ENCODE measurements around the gene POGZ. TPM values are rescaled to one million over a fixed set of nuclear protein-coding genes. Genes with fewer than 3 reads are reported as not detected.
A peak's percentile ranks its signal among the peaks of the same experiment; 100 is the strongest.
"Not testable (repeated sequence)": the region's sequence is repeated elsewhere in the genome, so short reads cannot be mapped to it uniquely, and the experiment has no call there.

The POGZ gene
- total RNA-seq, 4 donors from 2014 or later, result 35.0 to 63.3 (median 49.1) TPM

DNA sequence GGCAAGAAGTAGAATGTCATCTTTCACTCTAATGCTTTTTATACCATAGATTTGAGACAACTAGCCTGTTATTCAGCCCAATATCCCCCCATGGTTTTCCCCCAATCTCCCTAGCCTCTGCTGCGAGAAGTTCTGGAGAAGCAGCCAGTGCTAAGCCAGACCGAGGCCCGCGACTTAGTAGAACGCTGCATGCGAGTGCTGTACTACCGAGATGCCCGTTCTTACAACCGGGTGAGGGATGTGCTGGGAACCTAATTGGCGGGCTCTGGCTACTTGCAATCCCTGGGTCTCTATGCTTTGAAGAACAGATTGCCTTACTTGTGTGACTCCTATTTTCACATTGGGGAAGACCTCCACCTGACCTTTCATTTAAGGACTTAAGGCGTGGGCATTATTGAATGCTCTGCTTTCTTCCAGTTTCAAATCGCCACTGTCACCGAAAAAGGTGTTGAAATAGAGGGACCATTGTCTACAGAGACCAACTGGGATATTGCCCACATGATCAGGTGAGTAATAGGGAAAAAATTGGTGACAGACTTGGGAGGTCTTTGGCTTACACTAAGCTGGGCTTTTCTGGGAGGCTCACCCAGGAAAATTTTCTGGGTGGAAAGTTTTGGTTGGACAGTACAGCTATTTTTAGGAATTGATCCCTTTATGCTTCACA, 58.0 kb downstream of the POGZ start:
- Histone ChIP-seq H3K36me3 (peaks cover 37 to 61% (median 58%) of the 10 kb centered on the region in 4 donors), H3K4me3 (no peak overlapping the region), H3K9me3 (no peaks in the 10 kb centered on the region), H3K27ac (replicated peaks in 1 of 4) (peak overlapping the region in 3 of 4 donors; percentile 88 to 93 (median 90)), H3K27me3 (no peaks in the 10 kb centered on the region), H3K4me1 (peaks cover 16 to 21% (median 17%) of the 10 kb centered on the region in 4 donors)
- no peak for DNase-seq (ENCODE audit: extremely low spot score)
- 90% methylated on average over 13 of the region's 13 CpGs for WGBS
- intact Hi-C loops (cut with DNase I), result no loop called here
- TF ChIP-seq CTCF (IDR thresholded peaks at IDR 0.05) (no peak), POLR2A (IDR thresholded peaks at IDR 0.05; ENCODE audit: low read depth) (no peak), POLR2AphosphoS5 (IDR thresholded peaks at IDR 0.05) (no peak), EP300 (IDR thresholded peaks at IDR 0.05) (no peak)

DNA sequence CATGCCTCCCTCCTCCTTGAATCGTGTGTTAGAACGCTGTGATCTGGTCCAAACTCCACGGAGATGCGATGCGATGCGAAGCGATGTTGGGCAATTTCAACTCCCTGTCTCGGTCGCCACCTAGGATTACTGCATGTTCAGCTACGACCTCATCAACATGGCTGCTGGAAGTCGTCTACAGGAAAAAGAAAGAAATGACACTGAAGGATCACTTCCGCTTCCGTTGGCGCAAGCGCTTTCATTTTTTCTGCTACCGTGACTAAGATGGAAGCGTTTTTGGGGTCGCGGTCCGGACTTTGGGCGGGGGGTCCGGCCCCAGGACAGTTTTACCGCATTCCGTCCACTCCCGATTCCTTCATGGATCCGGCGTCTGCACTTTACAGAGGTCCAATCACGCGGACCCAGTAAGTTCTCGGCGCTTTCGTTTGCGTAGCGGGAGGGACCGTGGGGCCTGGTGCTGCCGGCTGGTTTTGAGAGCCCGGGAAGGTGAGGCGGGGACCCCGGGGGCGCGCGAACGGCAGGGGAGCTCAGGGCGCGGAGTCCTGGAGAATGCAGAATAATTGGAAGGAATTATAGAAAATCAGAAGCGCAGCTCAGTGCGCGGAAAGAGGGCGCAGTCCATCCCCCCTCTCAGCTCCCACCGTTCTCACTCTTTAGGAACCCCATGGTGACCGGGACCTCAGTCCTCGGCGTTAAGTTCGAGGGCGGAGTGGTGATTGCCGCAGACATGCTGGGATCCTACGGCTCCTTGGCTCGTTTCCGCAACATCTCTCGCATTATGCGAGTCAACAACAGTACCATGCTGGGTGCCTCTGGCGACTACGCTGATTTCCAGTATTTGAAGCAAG, 59.7 kb downstream of the POGZ start, which contains the start of gene PSMB4:
PSMB4 (plus strand) TSS at position 250 of the 848 bp plus-strand sequence; CDS start at position 265, 15 bp downstream.
- Histone ChIP-seq H3K27ac (replicated peaks in 1 of 4) (peak within 1 kb of the TSS; percentile 88 to 93 (median 92)), H3K4me3 (peak within 1 kb of the TSS; percentile 69 to 93 (median 90)), H3K36me3 (peaks cover 20 to 44% (median 41%) of the 10 kb centered on the region in 4 donors), H3K4me1 (peaks cover 16 to 21% (median 17%) of the 10 kb centered on the region in 4 donors), H3K27me3 (no peaks in the 10 kb centered on the region), H3K9me3 (no peaks in the 10 kb centered on the region)
- DNase-seq (ENCODE audit: extremely low spot score), result peak; percentile 96
- 0% methylated on average over 24 of the region's 63 CpGs for WGBS
- TF ChIP-seq POLR2A (IDR thresholded peaks at IDR 0.05; ENCODE audit: low read depth) (peak; percentile 38), CTCF (IDR thresholded peaks at IDR 0.05) (peak; percentile 26 to 57 (median 30)), POLR2AphosphoS5 (IDR thresholded peaks at IDR 0.05) (peak; percentile 95 to 96), EP300 (IDR thresholded peaks at IDR 0.05) (no peak)
- intact Hi-C loops (cut with DNase I), result loop anchor here (2.0 kb wide), 1 partner anchor 53 kb away; the partner anchor contains the start of gene RFX5

DNA sequence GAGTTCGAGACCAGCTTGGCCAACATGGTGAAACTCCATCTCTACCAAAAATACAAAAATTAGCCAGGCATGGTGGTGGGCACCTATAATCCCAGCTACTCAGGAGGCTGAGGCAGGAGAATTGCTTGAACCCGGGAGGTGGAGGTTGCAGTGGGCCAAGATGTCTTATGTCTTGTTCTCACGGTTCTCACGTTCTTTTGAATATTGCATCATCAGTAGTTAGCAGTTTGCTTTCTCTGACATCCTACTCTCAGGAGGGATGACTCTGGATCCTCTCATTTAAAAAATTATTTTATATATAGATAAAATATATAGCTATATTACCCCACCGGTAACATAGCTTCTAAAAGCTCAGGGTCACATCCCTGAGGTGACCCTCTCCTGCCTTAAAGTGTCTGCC, 63.0 kb downstream of the POGZ start:
- WGBS, result 81% methylated on average over 5 of the region's 5 CpGs
- Histone ChIP-seq H3K36me3 (peaks cover 1 to 11% (median 10%) of the 10 kb centered on the region in 4 donors), H3K4me1 (peaks cover 13 to 19% (median 17%) of the 10 kb centered on the region in 4 donors)
- H3K9me3 ChIP-seq; H3K27ac ChIP-seq (replicated peaks in 1 of 4); DNase-seq (ENCODE audit: extremely low spot score); intact Hi-C loops (cut with DNase I); H3K4me3 ChIP-seq; H3K27me3 ChIP-seq: not testable (repeated sequence)

- no peak overlapping the region for H3K4me3 ChIP-seq
- H3K36me3 ChIP-seq, result no peaks in the 10 kb centered on the region
- TF ChIP-seq EP300 (IDR thresholded peaks at IDR 0.05) (no peak), POLR2A (IDR thresholded peaks at IDR 0.05; ENCODE audit: low read depth) (no peak)
- H3K9me3 ChIP-seq, result no peaks in the 10 kb centered on the region
- DNase-seq (ENCODE audit: extremely low spot score), result no peak
- H3K4me1 ChIP-seq, result peaks cover 0 to under 1% (median under 1%) of the 10 kb centered on the region in 4 donors
- intact Hi-C loops (cut with DNase I), result no loop called here
- H3K27me3 ChIP-seq, result no peaks in the 10 kb centered on the region
- no peak overlapping the region for H3K27ac ChIP-seq (replicated peaks in 1 of 4)
Measured at GRCh38 chr1:151393583-151393982, 65.7 kb downstream of the POGZ start.

DNA sequence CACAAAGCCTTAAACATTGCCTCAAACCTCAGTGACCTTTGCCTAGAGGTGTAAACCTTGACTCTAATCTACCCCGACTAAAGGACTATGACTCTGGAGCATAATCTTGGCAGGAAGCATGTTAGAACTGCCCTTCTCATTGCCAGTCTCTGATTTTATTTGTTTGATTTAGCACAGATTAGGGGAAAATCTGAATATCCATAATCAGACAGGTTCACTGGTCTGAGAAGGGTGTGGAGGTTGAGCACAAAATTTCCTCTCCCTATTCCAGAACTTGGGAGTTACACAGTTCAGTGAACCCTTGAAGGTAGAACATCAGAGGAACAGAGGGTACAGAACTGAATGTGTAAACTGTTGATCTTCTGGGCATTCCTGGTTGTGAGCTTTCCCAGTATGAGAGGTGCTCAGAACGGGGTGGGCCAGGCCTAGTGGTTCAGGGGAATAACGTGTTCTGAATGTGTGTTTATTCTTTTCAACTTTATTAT, 68.2 kb downstream of the POGZ start:
- WGBS, result 81% methylated on average over 3 of the region's 3 CpGs
- Histone ChIP-seq H3K9me3 (no peaks in the 10 kb centered on the region), H3K27ac (replicated peaks in 1 of 4) (no peak overlapping the region), H3K27me3 (no peaks in the 10 kb centered on the region), H3K36me3 (no peaks in the 10 kb centered on the region), H3K4me3 (no peak overlapping the region), H3K4me1 (no peaks in the 10 kb centered on the region)
- no peak for TF ChIP-seq POLR2AphosphoS5 (IDR thresholded peaks at IDR 0.05)
- no peak for TF ChIP-seq EP300 (IDR thresholded peaks at IDR 0.05)
- TF ChIP-seq CTCF (IDR thresholded peaks at IDR 0.05), result no peak
- TF ChIP-seq POLR2A (IDR thresholded peaks at IDR 0.05; ENCODE audit: low read depth), result no peak
- DNase-seq (ENCODE audit: extremely low spot score), result no peak
- intact Hi-C loops (cut with DNase I), result no loop called here

GRCh38 chr1:151390221-151391078, 68.8 kb downstream of the POGZ start:
- intact Hi-C loops (cut with DNase I); H3K9me3 ChIP-seq; H3K27me3 ChIP-seq; H3K4me3 ChIP-seq; H3K4me1 ChIP-seq; H3K36me3 ChIP-seq; DNase-seq (ENCODE audit: extremely low spot score); H3K27ac ChIP-seq (replicated peaks in 1 of 4): not testable (repeated sequence)
- WGBS, result 92% methylated on average over 22 of the region's 22 CpGs
